Activated CD8-positive, alpha-beta T cell treated with anti-CD3 and anti-CD28 coated beads for 36 hours (primary cell): ENCODE results near the gene ADAD2. TPM values are rescaled to one million over a fixed set of nuclear protein-coding genes. Genes with fewer than 3 reads are reported as not detected.
A peak's percentile ranks its signal among the peaks of the same experiment; 100 is the strongest.

Experiments used
- ATAC-seq: fragments of 200-7000 bp; cut with Tn5 transposase; one replicate; pipeline ENCODE4 v1.10.0; 2021; ENCODE audit warnings: mild to moderate bottlenecking, moderate library complexity
- CTCF ChIA-PET: fragments of 350-600 bp; sonication (Branson Sonifier 250); formaldehyde crosslinking; loops from one replicate; lab custom pipeline; 2021; ENCODE audit warnings: antibody characterized with exemption; lab: Charles Lee
- POLR2A ChIA-PET: fragments of 350-600 bp; sonication (Branson Sonifier 250); formaldehyde crosslinking; loops from one replicate; lab custom pipeline; 2021; ENCODE audit warnings: antibody characterized with exemption; lab: Charles Lee
- DNase-seq: peaks from one replicate; pipeline ENCODE4 v3.0.0-alpha.2; 2020
- H3K27ac Mint-ChIP-seq: one replicate; pipeline ENCODE4 v1.8.0; 2021; ENCODE audit warnings: mild to moderate bottlenecking, mixed read lengths
- H3K27me3 Mint-ChIP-seq: one replicate; pipeline ENCODE4 v1.8.0; 2021; ENCODE audit warnings: mixed read lengths
- H3K36me3 Mint-ChIP-seq: one replicate; pipeline ENCODE4 v1.8.0; 2021; ENCODE audit warnings: low read depth, mixed read lengths
- H3K4me1 Mint-ChIP-seq: one replicate; pipeline ENCODE4 v1.8.0; 2021; ENCODE audit warnings: low read depth, mixed read lengths
- H3K4me3 Mint-ChIP-seq: one replicate; pipeline ENCODE4 v1.8.0; 2021; ENCODE audit warnings: mild to moderate bottlenecking, moderate library complexity, mixed read lengths
- H3K9me3 Mint-ChIP-seq: one replicate; pipeline ENCODE4 v1.8.0; 2021; ENCODE audit warnings: mixed read lengths
- CTCF ChIP-seq: fragments of 200-600 bp; IDR thresholded peaks from one replicate; pipeline ENCODE4 v1.8.0; 2022; ENCODE audit warnings: antibody characterized with exemption, mild to moderate bottlenecking
- intact Hi-C: fragments of 100-400 bp; cut with micrococcal nuclease; formaldehyde crosslinking; loops from one replicate; pipeline ENCODE4 v1.10.0; 2022
- total RNA-seq, 2 experiments: library from RNA; stranded (reverse); gene quantifications; one replicate each; pipeline ENCODE4 v1.2.3, GENCODE V29; 2021

Gene ADAD2
- under 1 TPM; 0.16 to 0.63 TPM for total RNA-seq

- intact Hi-C loops, result no loop called here
- Mint-ChIP-seq H3K36me3 (peaks cover 3% of the 10 kb centered on the region), H3K4me1 (peaks cover 16% of the 10 kb centered on the region), H3K27me3 (no peaks in the 10 kb centered on the region), H3K4me3 (no peak within 1 kb of the TSS), H3K9me3 (no peaks in the 10 kb centered on the region), H3K27ac (no peak within 1 kb of the TSS)
- CTCF ChIA-PET, result interaction anchor here (1.0 to 7.8 kb wide), 2 partner anchors 16 to 103 kb away, joined by 4 to 102 read pairs; no protein-coding TSS in a partner anchor
- TF ChIP-seq CTCF, result no peak
- ATAC-seq (no peak), DNase-seq (peak; percentile 20)
- POLR2A ChIA-PET, result interaction anchor here (1.0 kb wide), 1 partner anchor 13 kb away, joined by 3 read pairs; no protein-coding TSS in a partner anchor
Measured at GRCh38 chr16:84190731-84191388, at the start of gene ADAD2. ADAD2 (plus strand) TSS chr16:84191157; CDS start chr16:84191231, 74 bp downstream.

- Mint-ChIP-seq H3K36me3 (peaks cover 2% of the 10 kb centered on the region), H3K4me3 (no peak overlapping the region), H3K9me3 (no peaks in the 10 kb centered on the region), H3K4me1 (peaks cover 39% of the 10 kb centered on the region), H3K27ac (no peak overlapping the region), H3K27me3 (no peaks in the 10 kb centered on the region)
- ChIA-PET CTCF (interaction anchor here (0.9 to 3.0 kb wide), 6 partner anchors 26 to 85 kb away, joined by 3 to 16 read pairs (median 8); partner anchors contain the start of gene MBTPS1), POLR2A (interaction anchor here (1.7 kb wide), 1 partner anchor 8 kb away, joined by 4 read pairs; no protein-coding TSS in a partner anchor)
- no peak for TF ChIP-seq CTCF
- intact Hi-C loops, result loop anchor here (5.0 kb wide), 1 partner anchor 56 kb away; no protein-coding TSS in a partner anchor
- no peak for ATAC-seq
- no peak for DNase-seq
Measured at GRCh38 chr16:84143081-84143480, 47.9 kb upstream of the ADAD2 start.

GRCh38 chr16:84143784-84144199 is 47.2 kb upstream of the ADAD2 start:
- H3K9me3 Mint-ChIP-seq, result no peaks in the 10 kb centered on the region
- peak overlapping the region; percentile 93 for H3K4me3 Mint-ChIP-seq
- ChIA-PET POLR2A (interaction anchor here (0.8 kb wide), 1 partner anchor 26 kb away, joined by 3 read pairs; no protein-coding TSS in a partner anchor), CTCF (interaction anchor here (0.6 to 2.7 kb wide), 6 partner anchors 40 to 86 kb away, joined by 3 to 11 read pairs (median 4); no protein-coding TSS in a partner anchor)
- intact Hi-C loops, result loop anchor here (5.0 kb wide), 1 partner anchor 56 kb away; no protein-coding TSS in a partner anchor
- no peak for TF ChIP-seq CTCF
- H3K36me3 Mint-ChIP-seq, result peaks cover 2% of the 10 kb centered on the region
- peak overlapping the region; percentile 82 for H3K27ac Mint-ChIP-seq
- H3K4me1 Mint-ChIP-seq, result peaks cover 33% of the 10 kb centered on the region
- no peaks in the 10 kb centered on the region for H3K27me3 Mint-ChIP-seq
- no peak for ATAC-seq
- peak; percentile 20 for DNase-seq

GRCh38 chr16:84144209-84144858 is 46.6 kb upstream of the ADAD2 start:
- intact Hi-C loops, result loop anchor here (5.0 kb wide), 1 partner anchor 57 kb away; no protein-coding TSS in a partner anchor
- no peak for TF ChIP-seq CTCF
- Mint-ChIP-seq H3K4me3 (peak overlapping the region; percentile 93), H3K36me3 (peaks cover 2% of the 10 kb centered on the region), H3K27me3 (no peaks in the 10 kb centered on the region), H3K9me3 (no peaks in the 10 kb centered on the region), H3K27ac (peak overlapping the region; percentile 82), H3K4me1 (peaks cover 28% of the 10 kb centered on the region)
- ChIA-PET CTCF (interaction anchor here (0.6 to 1.7 kb wide), 9 partner anchors 12 to 79 kb away, joined by 3 to 7 read pairs (median 3); partner anchors contain the start of genes MBTPS1 and TAF1C), POLR2A (interaction anchor here (0.8 to 1.5 kb wide), 5 partner anchors 12 to 33 kb away, joined by 3 to 10 read pairs (median 3); partner anchors contain the start of gene MBTPS1)
- DNase-seq (peak; percentile 62), ATAC-seq (peak; percentile 66)
